Ascending aorta (tissue), 2 donors: Measurements from ENCODE around the gene PRKD1. TPM values are rescaled to one million over a fixed set of nuclear protein-coding genes. Genes with fewer than 3 reads are reported as not detected.

Experiments
- DNase-seq, 2 donors: peaks; one replicate each; pipeline ENCODE4 v3.0.0-alpha.2; 2019; ENCODE audit warnings: low spot score in 2 of 2
- H3K27ac ChIP-seq, 2 donors: fragments of 200-600 bp; sonication (generic); one replicate each; pipeline ENCODE4 v1.5.1; 2016 to 2017; ENCODE audit warnings: mild to moderate bottlenecking in 1 of 2
- H3K27me3 ChIP-seq: fragments of 200-600 bp; sonication (generic); one replicate; pipeline ENCODE4 v1.5.1; 2017
- H3K36me3 ChIP-seq, 2 donors: fragments of 200-600 bp; sonication (generic); one replicate each; pipeline ENCODE4 v1.5.1; 2016
- H3K4me1 ChIP-seq, 2 donors: fragments of 200-600 bp; sonication (generic); one replicate each; pipeline ENCODE4 v1.5.1; 2016 to 2017; ENCODE audit warnings: mild to moderate bottlenecking in 1 of 2
- H3K4me3 ChIP-seq, 2 donors: fragments of 200-600 bp; sonication (generic); one replicate each; pipeline ENCODE4 v1.5.1; 2016 to 2017; ENCODE audit warnings: mild to moderate bottlenecking in 1 of 2
- H3K9me3 ChIP-seq, 2 donors: fragments of 200-600 bp; sonication (generic); one replicate each; pipeline ENCODE4 v1.5.1; 2016
- intact Hi-C: fragments of 100-400 bp; cut with DNase I; formaldehyde crosslinking; loops from one replicate; pipeline ENCODE4 v1.15.1; 2023
- total RNA-seq: library from RNA; depleted of rRNA; stranded (reverse); fragments of >200 nt; gene quantifications from one replicate; pipeline ENCODE4 v1.1.0, GENCODE V29; 2016
- TF ChIP-seq, protein P1 (sequence below), 3 experiments: fragments of 200-600 bp in 2 of 3; fragments of 450-650 bp in 1 of 3; sonication (generic) in 2 of 3; IDR thresholded peaks; one replicate each; pipeline ENCODE4 v1.5.1; 2016 to 2019; ENCODE audit warnings: antibody characterized with exemption in 3 of 3, mild to moderate bottlenecking in 1 of 3, moderate library complexity in 1 of 3

PRKD1 gene
- total RNA-seq, 1 donor from 2014 or later, result 34.6 TPM

DNA sequence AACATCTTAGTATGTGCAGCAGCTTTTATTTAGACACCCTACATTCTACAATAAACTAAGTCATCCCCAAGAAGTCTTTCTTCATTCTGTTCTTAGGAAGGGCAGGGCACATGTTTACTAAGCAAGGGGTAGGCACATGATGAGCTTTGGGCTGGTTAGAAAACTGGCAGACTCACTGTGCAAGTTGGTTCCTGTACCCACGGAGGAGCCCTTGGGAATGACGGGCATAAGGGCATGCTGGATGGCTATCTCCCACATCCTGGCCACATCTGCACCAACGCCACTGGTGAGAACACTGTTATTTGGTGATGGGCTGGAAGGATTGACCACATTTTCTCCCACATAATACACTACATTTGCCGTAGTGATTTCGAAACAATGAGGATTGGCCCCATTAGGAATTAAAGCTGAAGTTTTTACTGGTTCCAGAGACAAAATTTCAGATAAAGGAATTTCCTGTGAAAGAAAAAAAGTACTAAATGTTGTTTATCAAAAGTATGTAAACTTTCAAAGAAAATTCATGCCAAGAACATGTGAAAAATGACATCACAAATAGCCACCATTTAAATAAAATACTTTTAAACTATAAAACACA lies 297.0 kb downstream of the PRKD1 start:
- no peak overlapping the region for H3K27ac ChIP-seq
- no peaks in the 10 kb centered on the region for H3K4me1 ChIP-seq
- TF ChIP-seq, protein P1, sequence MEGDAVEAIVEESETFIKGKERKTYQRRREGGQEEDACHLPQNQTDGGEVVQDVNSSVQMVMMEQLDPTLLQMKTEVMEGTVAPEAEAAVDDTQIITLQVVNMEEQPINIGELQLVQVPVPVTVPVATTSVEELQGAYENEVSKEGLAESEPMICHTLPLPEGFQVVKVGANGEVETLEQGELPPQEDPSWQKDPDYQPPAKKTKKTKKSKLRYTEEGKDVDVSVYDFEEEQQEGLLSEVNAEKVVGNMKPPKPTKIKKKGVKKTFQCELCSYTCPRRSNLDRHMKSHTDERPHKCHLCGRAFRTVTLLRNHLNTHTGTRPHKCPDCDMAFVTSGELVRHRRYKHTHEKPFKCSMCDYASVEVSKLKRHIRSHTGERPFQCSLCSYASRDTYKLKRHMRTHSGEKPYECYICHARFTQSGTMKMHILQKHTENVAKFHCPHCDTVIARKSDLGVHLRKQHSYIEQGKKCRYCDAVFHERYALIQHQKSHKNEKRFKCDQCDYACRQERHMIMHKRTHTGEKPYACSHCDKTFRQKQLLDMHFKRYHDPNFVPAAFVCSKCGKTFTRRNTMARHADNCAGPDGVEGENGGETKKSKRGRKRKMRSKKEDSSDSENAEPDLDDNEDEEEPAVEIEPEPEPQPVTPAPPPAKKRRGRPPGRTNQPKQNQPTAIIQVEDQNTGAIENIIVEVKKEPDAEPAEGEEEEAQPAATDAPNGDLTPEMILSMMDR (IDR thresholded peaks at IDR 0.05), result no peak
- no peak for DNase-seq
- intact Hi-C loops, result no loop called here
- H3K4me3 ChIP-seq, result no peak overlapping the region
- no peaks in the 10 kb centered on the region for H3K9me3 ChIP-seq
- no peaks in the 10 kb centered on the region for H3K27me3 ChIP-seq
- no peaks in the 10 kb centered on the region for H3K36me3 ChIP-seq

DNA sequence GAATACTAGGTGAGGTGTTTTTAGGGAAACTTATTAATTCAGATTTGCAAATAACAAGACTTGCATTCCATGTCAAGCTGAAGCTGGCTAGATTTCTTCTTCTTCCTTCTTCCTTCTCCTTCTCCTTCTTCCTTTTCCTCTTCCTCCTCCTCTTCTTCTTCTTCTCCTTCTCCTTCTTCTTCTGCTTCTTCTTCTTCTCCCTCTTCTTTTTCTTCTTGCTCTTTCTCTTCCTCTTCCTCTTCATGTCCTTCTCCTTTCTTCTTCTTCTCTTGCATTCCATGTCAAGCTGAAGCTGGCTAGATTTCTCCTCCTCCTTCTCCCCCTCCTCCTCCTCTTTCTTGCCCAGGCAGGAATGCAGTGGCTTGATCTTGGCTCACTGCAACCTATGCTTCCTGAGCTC lies 297.8 kb downstream of the PRKD1 start:
- DNase-seq, result no peak
- Histone ChIP-seq H3K4me3 (no peak overlapping the region), H3K36me3 (peaks cover 0 to 6% of the 10 kb centered on the region in 2 donors), H3K4me1 (no peaks in the 10 kb centered on the region), H3K27me3 (no peaks in the 10 kb centered on the region), H3K27ac (no peak overlapping the region), H3K9me3 (no peaks in the 10 kb centered on the region)
- intact Hi-C loops, result no loop called here
- TF ChIP-seq, protein P1 (IDR thresholded peaks at IDR 0.05), result no peak

DNA sequence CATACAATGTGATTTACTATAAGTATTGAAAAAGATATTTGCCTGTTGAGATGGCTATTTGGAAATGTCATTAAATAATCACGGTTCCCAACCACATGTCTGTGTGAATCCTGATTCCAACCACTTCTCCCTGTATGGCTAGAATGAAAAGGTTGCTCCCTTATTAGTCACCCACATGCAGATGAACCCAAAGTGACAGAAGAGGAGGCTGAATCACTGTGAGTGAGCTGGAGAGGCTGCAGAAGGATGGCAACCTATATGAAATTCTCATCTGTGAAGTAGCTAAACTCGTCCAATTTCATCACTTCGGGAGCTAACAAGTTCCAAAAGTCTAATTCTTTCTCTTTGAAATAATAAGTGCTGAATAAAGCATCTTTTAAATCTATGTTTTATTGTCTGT lies 300.5 kb downstream of the PRKD1 start:
- intact Hi-C loops, result no loop called here
- Histone ChIP-seq H3K4me3 (no peak overlapping the region), H3K27me3 (no peaks in the 10 kb centered on the region), H3K36me3 (peaks cover 6 to 10% of the 10 kb centered on the region in 2 donors), H3K4me1 (no peaks in the 10 kb centered on the region), H3K9me3 (no peaks in the 10 kb centered on the region), H3K27ac (no peak overlapping the region)
- TF ChIP-seq, protein P1 (IDR thresholded peaks at IDR 0.05), result no peak
- no peak for DNase-seq

DNA sequence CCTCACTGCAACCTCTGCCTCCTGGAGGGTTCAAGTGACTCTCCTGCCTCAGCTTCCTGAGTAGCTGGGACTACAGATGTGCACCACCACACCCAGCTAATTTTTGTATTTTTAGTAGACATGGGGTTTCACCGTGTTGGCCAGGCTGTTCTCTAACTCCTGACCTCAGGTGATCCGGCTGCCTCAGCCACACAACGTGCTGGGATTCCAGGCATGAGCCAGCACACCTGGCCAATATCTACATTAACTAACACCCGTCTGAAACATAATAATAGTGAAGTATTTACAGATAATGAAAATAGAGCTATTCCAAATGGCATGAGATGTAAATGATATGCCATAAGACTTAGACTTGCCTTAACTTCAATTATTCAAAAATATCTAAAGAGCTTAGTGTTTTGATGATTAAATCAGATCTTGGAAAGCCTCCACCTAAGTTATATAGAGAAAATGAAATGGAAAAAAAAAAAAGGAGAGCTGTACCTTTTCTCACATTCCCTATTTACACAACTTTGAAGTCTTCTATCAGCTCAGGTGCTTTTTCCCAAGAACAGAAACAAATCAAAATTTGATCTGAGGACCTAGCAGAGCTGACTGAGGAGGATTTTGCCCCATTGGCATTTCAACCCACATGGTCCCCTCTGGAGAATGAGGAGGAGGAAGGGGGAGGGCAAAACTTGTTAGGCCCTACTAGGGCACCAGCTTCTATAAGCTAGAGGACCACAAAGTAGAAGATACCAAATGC lies 309.2 kb downstream of the PRKD1 start:
- no peaks in the 10 kb centered on the region for H3K4me1 ChIP-seq
- DNase-seq, result no peak
- peaks cover 6 to 8% of the 10 kb centered on the region in 2 donors for H3K36me3 ChIP-seq
- H3K27me3 ChIP-seq, result no peaks in the 10 kb centered on the region
- TF ChIP-seq, protein P1 (IDR thresholded peaks at IDR 0.05), result no peak
- H3K27ac ChIP-seq, result no peak overlapping the region
- intact Hi-C loops, result no loop called here
- no peaks in the 10 kb centered on the region for H3K9me3 ChIP-seq
- H3K4me3 ChIP-seq, result no peak overlapping the region

DNA sequence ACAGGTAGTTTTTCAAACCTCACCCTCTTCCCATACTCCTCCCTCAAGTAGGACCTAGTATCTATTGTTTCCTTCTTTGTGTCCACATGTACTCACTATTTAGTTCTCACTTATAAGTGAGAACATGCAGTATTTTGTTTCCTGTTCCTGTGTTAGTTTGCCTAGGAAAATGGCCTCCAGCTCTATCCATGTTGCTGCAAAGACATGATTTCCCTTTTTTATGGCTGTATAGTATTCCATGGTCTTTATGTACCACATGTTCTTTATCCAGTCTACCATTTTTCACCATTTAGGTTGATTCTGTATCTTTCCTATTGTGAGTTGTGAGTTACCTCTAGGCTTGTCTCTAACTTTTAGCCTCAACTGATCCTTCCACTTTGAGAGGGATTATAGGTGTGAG lies 310.7 kb downstream of the PRKD1 start:
- no peaks in the 10 kb centered on the region for H3K27me3 ChIP-seq

More for the DNA sequence above, 310.7 kb downstream of the PRKD1 start:
- Histone ChIP-seq H3K27ac (no peak overlapping the region), H3K36me3 (peaks cover 0 to 6% of the 10 kb centered on the region in 2 donors), H3K9me3 (no peaks in the 10 kb centered on the region), H3K4me3 (no peak overlapping the region), H3K4me1 (no peaks in the 10 kb centered on the region)
- no peak for DNase-seq
- TF ChIP-seq, protein P1 (IDR thresholded peaks at IDR 0.05), result no peak
- intact Hi-C loops, result no loop called here
